ENCODE measurements around the gene MCM6.
"Not testable (repeated sequence)": the region's sequence is repeated elsewhere in the genome, so short reads cannot be mapped to it uniquely, and the experiment has no call there.

MCM6 gene

GRCh38 chr2:135885709-135886108 is 9.5 kb upstream of the MCM6 start:
- H3K4me3 ChIP-seq (ENCODE audit: low read length, poor library complexity, severe bottlenecking), result no peak overlapping the region
- H3K79me2 ChIP-seq (ENCODE audit: insufficient read depth, low read length), result no peaks in the 10 kb centered on the region
- no peak overlapping the region for H3K9ac ChIP-seq (ENCODE audit: low read depth, low read length, poor library complexity, severe bottlenecking)
- H2AFZ ChIP-seq (ENCODE audit: low read length), result no peak overlapping the region
- H3K4me1 ChIP-seq (ENCODE audit: insufficient read depth, low read length, poor library complexity, severe bottlenecking), result peaks cover 2% of the 10 kb centered on the region
- no peak for TF ChIP-seq CTCF (conservative IDR thresholded peaks at IDR 0.05; ENCODE audit: low read length)
- TF ChIP-seq EZH2phosphoT487 (IDR thresholded peaks at IDR 0.05; ENCODE audit: borderline replicate concordance), result no peak
- no peaks in the 10 kb centered on the region for H3F3A ChIP-seq (ENCODE audit: low read depth)
- no peaks in the 10 kb centered on the region for H3K36me3 ChIP-seq (ENCODE audit: insufficient read depth, low read length)
- no peaks in the 10 kb centered on the region for H3K9me2 ChIP-seq (replicated peaks; ENCODE audit: low read depth, low read length)
- no peaks in the 10 kb centered on the region for H4K20me1 ChIP-seq (ENCODE audit: insufficient read depth, low read length, poor library complexity, severe bottlenecking)
- no peak overlapping the region for H3K4me2 ChIP-seq (ENCODE audit: low read depth, low read length, poor library complexity, severe bottlenecking)
- no peaks in the 10 kb centered on the region for H3K27me3 ChIP-seq (ENCODE audit: insufficient read depth, low read length, poor library complexity, severe bottlenecking)
- no peaks in the 10 kb centered on the region for H3K9me3 ChIP-seq (ENCODE audit: insufficient read depth, low read depth, low read length)

GRCh38 chr2:135882415-135882814 is 6.2 kb upstream of the MCM6 start:
- Histone ChIP-seq H3K9ac (ENCODE audit: low read depth, low read length, poor library complexity, severe bottlenecking) (no peak overlapping the region), H3K79me2 (ENCODE audit: insufficient read depth, low read length) (no peaks in the 10 kb centered on the region), H2AFZ (ENCODE audit: low read length) (no peak overlapping the region)

GRCh38 chr2:135876770-135877169 is 527 bp upstream of the MCM6 start:
- Histone ChIP-seq H3K4me1 (ENCODE audit: insufficient read depth, low read length, poor library complexity, severe bottlenecking) (peaks cover 37% of the 10 kb centered on the region), H3K79me2 (ENCODE audit: insufficient read depth, low read length) (peaks cover 45% of the 10 kb centered on the region), H3K4me2 (ENCODE audit: low read depth, low read length, poor library complexity, severe bottlenecking) (peak overlapping the region; percentile 67), H3K36me3 (ENCODE audit: insufficient read depth, low read length) (peaks cover 11% of the 10 kb centered on the region; the same call in 1 of the 2 replicates), H3K4me3 (ENCODE audit: low read length, poor library complexity, severe bottlenecking) (peak overlapping the region; percentile 99), H3K9ac (ENCODE audit: low read depth, low read length, poor library complexity, severe bottlenecking) (peak overlapping the region; percentile 98), H2AFZ (ENCODE audit: low read length) (peak overlapping the region; percentile 95), H4K20me1 (ENCODE audit: insufficient read depth, low read length, poor library complexity, severe bottlenecking) (peaks cover 29% of the 10 kb centered on the region)
- H3F3A ChIP-seq (ENCODE audit: low read depth); H3K27me3 ChIP-seq (ENCODE audit: insufficient read depth, low read length, poor library complexity, severe bottlenecking); H3K9me2 ChIP-seq (replicated peaks; ENCODE audit: low read depth, low read length); H3K9me3 ChIP-seq (ENCODE audit: insufficient read depth, low read depth, low read length): not testable (repeated sequence)

More at GRCh38 chr2:135882415-135882814, 6.2 kb upstream of the MCM6 start:
- no peaks in the 10 kb centered on the region for H3K36me3 ChIP-seq (ENCODE audit: insufficient read depth, low read length)
- H3K4me1 ChIP-seq (ENCODE audit: insufficient read depth, low read length, poor library complexity, severe bottlenecking), result no peaks in the 10 kb centered on the region
- H3K9me2 ChIP-seq (replicated peaks; ENCODE audit: low read depth, low read length), result no peaks in the 10 kb centered on the region
- H3F3A ChIP-seq (ENCODE audit: low read depth), result no peaks in the 10 kb centered on the region
- H3K4me2 ChIP-seq (ENCODE audit: low read depth, low read length, poor library complexity, severe bottlenecking), result no peak overlapping the region
- H3K4me3 ChIP-seq (ENCODE audit: low read length, poor library complexity, severe bottlenecking), result no peak overlapping the region
- no peaks in the 10 kb centered on the region for H3K27me3 ChIP-seq (ENCODE audit: insufficient read depth, low read length, poor library complexity, severe bottlenecking)
- H3K9me3 ChIP-seq (ENCODE audit: insufficient read depth, low read depth, low read length), result no peaks in the 10 kb centered on the region
- TF ChIP-seq CTCF (conservative IDR thresholded peaks at IDR 0.05; ENCODE audit: low read length), result no peak
- TF ChIP-seq EZH2phosphoT487 (IDR thresholded peaks at IDR 0.05; ENCODE audit: borderline replicate concordance), result no peak
- H4K20me1 ChIP-seq (ENCODE audit: insufficient read depth, low read length, poor library complexity, severe bottlenecking), result no peaks in the 10 kb centered on the region

- Histone ChIP-seq H3K4me2 (ENCODE audit: low read depth, low read length, poor library complexity, severe bottlenecking) (peak overlapping the region; percentile 91), H3K4me1 (ENCODE audit: insufficient read depth, low read length, poor library complexity, severe bottlenecking) (peaks cover 37% of the 10 kb centered on the region), H3K9me3 (ENCODE audit: insufficient read depth, low read depth, low read length) (no peaks in the 10 kb centered on the region), H3K27me3 (ENCODE audit: insufficient read depth, low read length, poor library complexity, severe bottlenecking) (no peaks in the 10 kb centered on the region), H3K4me3 (ENCODE audit: low read length, poor library complexity, severe bottlenecking) (peak overlapping the region; percentile 99), H3K9me2 (replicated peaks; ENCODE audit: low read depth, low read length) (no peaks in the 10 kb centered on the region), H4K20me1 (ENCODE audit: insufficient read depth, low read length, poor library complexity, severe bottlenecking) (peaks cover 39% of the 10 kb centered on the region), H3F3A (ENCODE audit: low read depth) (no peaks in the 10 kb centered on the region), H3K9ac (ENCODE audit: low read depth, low read length, poor library complexity, severe bottlenecking) (peak overlapping the region; percentile 98), H2AFZ (ENCODE audit: low read length) (peak overlapping the region; percentile 66), H3K36me3 (ENCODE audit: insufficient read depth, low read length) (peaks cover 16% of the 10 kb centered on the region; the same call in 1 of the 2 replicates), H3K79me2 (ENCODE audit: insufficient read depth, low read length) (peaks cover 57% of the 10 kb centered on the region)
- TF ChIP-seq CTCF (conservative IDR thresholded peaks at IDR 0.05; ENCODE audit: low read length) (no peak), EZH2phosphoT487 (IDR thresholded peaks at IDR 0.05; ENCODE audit: borderline replicate concordance) (no peak)
Measured at GRCh38 chr2:135875491-135876065, 665 bp downstream of the MCM6 start.
